Mesothelial cell of epicardium (in vitro differentiated cells): ENCODE results near the gene CANX. TPM values are rescaled to one million over a fixed set of nuclear protein-coding genes. Genes with fewer than 3 reads are reported as not detected.
A peak's percentile ranks its signal among the peaks of the same experiment; 100 is the strongest.
"Not testable (repeated sequence)": the region's sequence is repeated elsewhere in the genome, so short reads cannot be mapped to it uniquely, and the experiment has no call there.

Experiments used
- DNase-seq, 2 experiments: peaks; one replicate each; pipeline ENCODE4 v3.0.0; 2021; ENCODE audit warnings: low spot score in 2 of 2; ENCODE audit not compliant: unreplicated experiment in 2 of 2
- H3K27ac Mint-ChIP-seq: 2 replicates; pipeline ENCODE4 v1.8.0; 2021; ENCODE audit warnings: mixed read lengths
- H3K27me3 Mint-ChIP-seq: 2 replicates; pipeline ENCODE4 v1.8.0; 2021; ENCODE audit warnings: low read depth, mixed read lengths
- H3K36me3 Mint-ChIP-seq: 2 replicates; pipeline ENCODE4 v1.8.0; 2021; ENCODE audit warnings: mixed read lengths
- H3K4me1 Mint-ChIP-seq: 2 replicates; pipeline ENCODE4 v1.8.0; 2021; ENCODE audit warnings: mixed read lengths
- H3K4me3 Mint-ChIP-seq: 2 replicates; pipeline ENCODE4 v1.8.0; 2021; ENCODE audit warnings: mild to moderate bottlenecking, moderate library complexity, mixed read lengths
- H3K9me3 Mint-ChIP-seq: 2 replicates; pipeline ENCODE4 v1.8.0; 2021; ENCODE audit warnings: mixed read lengths
- CTCF ChIP-seq: fragments of 200-600 bp; sonication (generic); IDR thresholded peaks from one replicate; pipeline ENCODE4 v1.5.0; 2021; ENCODE audit warnings: antibody characterized with exemption; ENCODE audit not compliant: unreplicated experiment
- total RNA-seq: library from RNA; stranded (reverse); gene quantifications from 3 replicates; pipeline ENCODE4 v1.2.1, GENCODE V29; 2021

The CANX gene
- 487 to 514 TPM (median 500 TPM) in 3 replicates for total RNA-seq

GRCh38 chr5:179698935-179699615 is at the start of gene CANX:
TSS of gene CANX (plus strand) at chr5:179698967. CDS start at chr5:179705682, 6,715 bp downstream.
- TF ChIP-seq CTCF = no peak
- Mint-ChIP-seq H3K4me3 (peak within 1 kb of the TSS; percentile 97), H3K27me3 (no peaks in the 10 kb centered on the region), H3K27ac (peak within 1 kb of the TSS; percentile 100), H3K36me3 (peaks cover 15% of the 10 kb centered on the region), H3K9me3 (no peaks in the 10 kb centered on the region), H3K4me1 (peaks cover 33% of the 10 kb centered on the region)
- no peak for DNase-seq

GRCh38 chr5:179649166-179649703 is 49.5 kb upstream of the CANX start:
- not testable (repeated sequence) for H3K27ac Mint-ChIP-seq, H3K36me3 Mint-ChIP-seq, H3K4me3 Mint-ChIP-seq, DNase-seq, H3K4me1 Mint-ChIP-seq, H3K9me3 Mint-ChIP-seq, H3K27me3 Mint-ChIP-seq

- not testable (repeated sequence) for H3K4me1 Mint-ChIP-seq, H3K27me3 Mint-ChIP-seq, H3K9me3 Mint-ChIP-seq, H3K27ac Mint-ChIP-seq, H3K36me3 Mint-ChIP-seq, H3K4me3 Mint-ChIP-seq, DNase-seq
Observed at GRCh38 chr5:179650245-179650644, 48.5 kb upstream of the CANX start.

- H3K27me3 Mint-ChIP-seq, DNase-seq, H3K27ac Mint-ChIP-seq, H3K4me3 Mint-ChIP-seq, H3K4me1 Mint-ChIP-seq, H3K36me3 Mint-ChIP-seq, H3K9me3 Mint-ChIP-seq: not testable (repeated sequence)
Observed at GRCh38 chr5:179653135-179653534, 45.6 kb upstream of the CANX start.

- not testable (repeated sequence) for H3K4me1 Mint-ChIP-seq, H3K27ac Mint-ChIP-seq, H3K27me3 Mint-ChIP-seq, H3K36me3 Mint-ChIP-seq, H3K9me3 Mint-ChIP-seq, DNase-seq
- peak overlapping the region; percentile 77 for H3K4me3 Mint-ChIP-seq
Observed at GRCh38 chr5:179657302-179658178, 41.2 kb upstream of the CANX start.

GRCh38 chr5:179658179-179658856 is 40.4 kb upstream of the CANX start:
- H3K4me1 Mint-ChIP-seq, H3K27me3 Mint-ChIP-seq, H3K9me3 Mint-ChIP-seq, DNase-seq, H3K36me3 Mint-ChIP-seq: not testable (repeated sequence)
- H3K4me3 Mint-ChIP-seq = peak overlapping the region; percentile 77
- peak overlapping the region; percentile 96 for H3K27ac Mint-ChIP-seq

GRCh38 chr5:179661647-179662046 is 37.1 kb upstream of the CANX start:
- H3K27me3 Mint-ChIP-seq, H3K27ac Mint-ChIP-seq, H3K4me1 Mint-ChIP-seq, H3K4me3 Mint-ChIP-seq, H3K9me3 Mint-ChIP-seq, DNase-seq: not testable (repeated sequence)
- H3K36me3 Mint-ChIP-seq = peaks cover 11% of the 10 kb centered on the region

GRCh38 chr5:179668391-179668790 is 30.4 kb upstream of the CANX start:
- no peak for TF ChIP-seq CTCF
- no peaks in the 10 kb centered on the region for H3K4me1 Mint-ChIP-seq
- no peak for DNase-seq
- H3K27ac Mint-ChIP-seq = no peak overlapping the region
- no peaks in the 10 kb centered on the region for H3K27me3 Mint-ChIP-seq
- no peaks in the 10 kb centered on the region for H3K9me3 Mint-ChIP-seq
- peaks cover 16% of the 10 kb centered on the region for H3K36me3 Mint-ChIP-seq
- no peak overlapping the region for H3K4me3 Mint-ChIP-seq
